Stomach smooth muscle (tissue), 2 donors: ENCODE measurements around the gene SLC7A4.
A peak's percentile ranks its signal among the peaks of the same experiment; 100 is the strongest.

Experiments used
- H3K27ac ChIP-seq: one replicate; pipeline ENCODE4 v1.7.0; 2013; ENCODE audit warnings: mild to moderate bottlenecking, low read length, inconsistent platforms
- H3K27me3 ChIP-seq, 2 donors: one replicate each; pipeline ENCODE4 v1.7.0; 2013; ENCODE audit warnings: low read length in 2 of 2; ENCODE audit not compliant: insufficient read depth in 2 of 2, control insufficient read depth in 1 of 2
- H3K36me3 ChIP-seq, 2 donors: one replicate each; pipeline ENCODE4 v1.7.0; 2013; ENCODE audit warnings: low read length in 2 of 2; ENCODE audit not compliant: control insufficient read depth in 2 of 2, insufficient read depth in 2 of 2
- H3K4me1 ChIP-seq: one replicate; pipeline ENCODE4 v1.7.0; 2013; ENCODE audit warnings: low read length; ENCODE audit not compliant: control insufficient read depth, insufficient read depth
- H3K4me3 ChIP-seq, 2 donors: one replicate each; pipeline ENCODE4 v1.7.0; 2013; ENCODE audit warnings: low read length in 2 of 2
- H3K9ac ChIP-seq, 2 donors: one replicate each; pipeline ENCODE4 v1.7.0; 2013; ENCODE audit warnings: low read length in 2 of 2, mild to moderate bottlenecking in 1 of 2
- H3K9me3 ChIP-seq, 2 donors: one replicate each; pipeline ENCODE4 v1.7.0; 2013; ENCODE audit warnings: low read length in 2 of 2; ENCODE audit not compliant: control insufficient read depth in 2 of 2
- donor health status: healthy.
- donor health status: Pancreatic carcinoma.

Gene SLC7A4

DNA sequence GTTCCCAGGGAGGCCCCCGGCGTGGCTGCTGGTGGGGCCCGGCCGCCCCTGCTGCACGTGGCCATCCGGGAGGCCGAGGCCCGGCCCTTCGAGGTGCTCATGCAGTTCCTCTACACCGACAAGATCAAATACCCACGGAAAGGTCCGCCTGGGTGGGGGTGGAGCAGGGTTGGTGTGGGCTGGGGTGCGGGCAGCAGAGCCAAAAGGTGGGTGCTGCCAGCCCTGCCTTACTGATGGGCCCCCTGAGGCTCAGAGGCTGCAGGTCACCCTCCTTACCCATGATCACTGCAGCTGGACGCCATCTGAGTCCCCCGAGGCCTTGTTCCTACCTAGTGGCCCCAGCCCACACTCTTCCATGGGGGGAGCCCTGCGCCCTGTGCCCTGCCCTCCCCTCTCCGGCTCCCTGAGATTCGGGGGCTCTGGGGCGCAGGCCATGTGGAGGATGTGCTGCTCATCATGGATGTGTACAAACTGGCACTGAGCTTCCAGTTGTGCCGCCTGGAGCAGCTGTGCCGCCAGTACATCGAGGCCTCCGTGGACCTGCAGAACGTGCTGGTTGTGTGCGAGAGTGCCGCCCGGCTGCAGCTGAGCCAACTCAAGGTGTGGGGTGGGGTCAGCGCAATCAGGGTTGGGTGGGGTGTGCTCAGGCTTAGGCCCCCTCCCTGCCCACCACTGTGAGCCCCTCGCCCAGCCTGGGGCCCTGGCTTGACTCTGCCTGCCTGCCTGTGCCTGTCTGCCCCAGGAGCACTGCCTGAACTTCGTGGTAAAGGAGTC is 38.0 kb downstream of the SLC7A4 start:
- H3K9me3 ChIP-seq, result no peaks in the 10 kb centered on the region
- H3K4me3 ChIP-seq, result no peak overlapping the region
- peaks cover 18 to 43% of the 10 kb centered on the region in 2 donors for H3K36me3 ChIP-seq
- no peak overlapping the region for H3K9ac ChIP-seq
- no peaks in the 10 kb centered on the region for H3K27me3 ChIP-seq
- peaks cover 3% of the 10 kb centered on the region for H3K4me1 ChIP-seq
- no peak overlapping the region for H3K27ac ChIP-seq

DNA sequence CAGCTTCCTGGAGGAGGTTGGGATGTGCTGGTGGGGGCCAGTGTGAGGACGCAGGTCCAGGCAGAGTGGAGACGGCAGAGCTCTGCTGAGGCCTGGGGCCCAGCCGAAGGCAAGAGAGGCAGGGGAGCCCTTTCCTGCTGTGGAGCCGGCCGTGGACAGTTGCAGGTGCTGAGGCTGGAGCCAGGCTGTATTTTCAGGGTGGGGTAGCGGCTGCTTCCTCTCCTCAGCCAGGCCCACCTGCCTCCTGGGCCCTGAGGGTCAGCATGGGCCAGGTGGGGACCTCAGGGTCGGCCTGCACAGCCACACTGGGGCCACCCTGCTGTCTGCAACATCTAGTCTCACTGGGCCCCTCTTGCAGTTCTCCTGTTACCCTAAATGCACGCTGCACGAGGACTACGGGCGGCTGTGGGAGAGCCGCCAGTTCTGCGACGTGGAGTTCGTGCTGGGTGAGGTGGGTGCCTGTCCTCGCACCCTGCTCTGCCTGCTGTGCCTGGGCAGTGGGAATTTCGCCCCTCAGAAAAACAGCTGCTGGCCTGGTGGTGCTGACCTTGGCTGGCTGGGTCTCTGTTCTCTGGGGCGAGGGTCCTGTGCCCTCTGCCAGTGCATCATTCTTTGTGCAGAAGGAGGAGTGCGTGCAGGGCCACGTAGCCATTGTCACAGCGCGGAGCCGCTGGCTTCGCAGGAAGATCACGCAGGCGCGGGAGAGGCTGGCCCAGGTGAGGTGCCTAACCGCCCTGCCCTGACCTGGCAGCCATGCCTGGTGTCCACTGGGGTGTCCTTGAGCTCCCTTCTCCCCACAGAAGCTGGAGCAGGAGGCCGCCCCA is 38.8 kb downstream of the SLC7A4 start:
- no peak overlapping the region for H3K27ac ChIP-seq
- H3K4me1 ChIP-seq, result peaks cover 3% of the 10 kb centered on the region
- H3K9ac ChIP-seq, result no peak overlapping the region
- H3K27me3 ChIP-seq, result no peaks in the 10 kb centered on the region
- H3K36me3 ChIP-seq, result peaks cover 16 to 42% of the 10 kb centered on the region in 2 donors
- H3K9me3 ChIP-seq, result no peaks in the 10 kb centered on the region
- no peak overlapping the region for H3K4me3 ChIP-seq

DNA sequence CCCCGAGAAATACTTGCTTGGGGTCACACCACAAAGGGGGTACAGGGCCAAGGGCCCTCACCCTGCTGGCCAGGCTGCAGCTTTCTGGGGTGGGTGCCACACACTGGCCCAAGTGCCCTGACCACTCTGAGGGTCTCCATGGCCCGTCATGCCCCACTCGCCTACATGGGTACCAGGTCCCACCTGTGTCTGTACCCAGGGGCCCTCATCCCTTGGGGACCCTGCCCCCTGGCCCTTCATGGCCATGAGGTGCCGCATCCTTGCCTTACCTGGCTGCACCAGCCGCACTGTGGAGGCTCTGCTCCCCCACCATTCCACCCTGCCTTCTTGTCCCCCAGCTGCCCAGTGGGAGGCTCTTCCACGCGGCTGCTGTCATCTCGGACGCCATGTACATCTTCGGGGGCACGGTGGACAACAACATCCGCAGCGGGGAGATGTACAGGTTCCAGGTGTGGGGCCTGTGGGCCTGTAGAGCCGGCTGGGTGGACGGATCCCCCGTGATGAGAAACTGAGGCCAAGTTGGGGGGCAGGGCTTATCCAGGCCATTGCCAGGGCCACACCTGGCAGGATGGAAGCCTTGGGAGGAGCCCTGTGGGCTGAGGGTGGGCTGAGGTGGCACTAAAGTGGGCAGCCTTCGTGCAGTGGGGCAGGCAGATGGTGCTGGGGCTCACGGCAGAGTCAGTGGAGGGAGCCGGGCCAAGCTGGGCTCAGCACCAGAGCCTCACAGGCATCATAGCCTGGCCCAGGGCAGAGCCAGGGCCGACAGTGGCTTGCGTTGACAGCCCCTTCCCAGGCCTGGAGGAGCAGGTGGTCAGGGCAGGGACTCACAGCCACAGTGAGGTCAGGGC is 39.7 kb downstream of the SLC7A4 start:
- H3K36me3 ChIP-seq, result peaks cover 17 to 48% of the 10 kb centered on the region in 2 donors

DNA sequence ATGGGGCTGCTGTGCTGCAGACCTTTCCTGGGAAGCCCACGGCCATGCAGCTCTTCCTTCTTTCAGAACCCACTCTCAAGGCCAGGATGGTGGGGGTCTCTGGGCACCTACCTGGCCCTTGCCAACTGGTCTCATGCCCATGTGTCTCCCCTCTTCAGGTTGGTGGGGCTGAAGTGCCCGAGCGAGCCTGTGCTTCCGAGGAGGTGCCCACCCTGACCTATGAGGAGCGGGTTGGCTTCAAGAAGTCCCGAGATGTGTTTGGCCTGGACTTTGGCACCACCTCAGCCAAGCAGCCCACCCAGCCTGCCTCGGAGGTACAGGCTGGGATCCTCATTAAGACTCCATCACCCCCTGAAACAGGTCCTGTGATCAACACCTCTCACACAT is 40.3 kb downstream of the SLC7A4 start:
- no peak overlapping the region for H3K4me3 ChIP-seq
- peaks cover 3% of the 10 kb centered on the region for H3K4me1 ChIP-seq
- no peaks in the 10 kb centered on the region for H3K27me3 ChIP-seq
- H3K27ac ChIP-seq, result no peak overlapping the region
- H3K9ac ChIP-seq, result no peak overlapping the region
- H3K9me3 ChIP-seq, result no peaks in the 10 kb centered on the region
- H3K36me3 ChIP-seq, result peaks cover 21 to 44% of the 10 kb centered on the region in 2 donors

More for the DNA sequence above, 39.7 kb downstream of the SLC7A4 start:
- no peaks in the 10 kb centered on the region for H3K9me3 ChIP-seq
- H3K4me1 ChIP-seq, result peaks cover 3% of the 10 kb centered on the region
- H3K9ac ChIP-seq, result no peak overlapping the region
- H3K27me3 ChIP-seq, result no peaks in the 10 kb centered on the region
- no peak overlapping the region for H3K4me3 ChIP-seq
- no peak overlapping the region for H3K27ac ChIP-seq

DNA sequence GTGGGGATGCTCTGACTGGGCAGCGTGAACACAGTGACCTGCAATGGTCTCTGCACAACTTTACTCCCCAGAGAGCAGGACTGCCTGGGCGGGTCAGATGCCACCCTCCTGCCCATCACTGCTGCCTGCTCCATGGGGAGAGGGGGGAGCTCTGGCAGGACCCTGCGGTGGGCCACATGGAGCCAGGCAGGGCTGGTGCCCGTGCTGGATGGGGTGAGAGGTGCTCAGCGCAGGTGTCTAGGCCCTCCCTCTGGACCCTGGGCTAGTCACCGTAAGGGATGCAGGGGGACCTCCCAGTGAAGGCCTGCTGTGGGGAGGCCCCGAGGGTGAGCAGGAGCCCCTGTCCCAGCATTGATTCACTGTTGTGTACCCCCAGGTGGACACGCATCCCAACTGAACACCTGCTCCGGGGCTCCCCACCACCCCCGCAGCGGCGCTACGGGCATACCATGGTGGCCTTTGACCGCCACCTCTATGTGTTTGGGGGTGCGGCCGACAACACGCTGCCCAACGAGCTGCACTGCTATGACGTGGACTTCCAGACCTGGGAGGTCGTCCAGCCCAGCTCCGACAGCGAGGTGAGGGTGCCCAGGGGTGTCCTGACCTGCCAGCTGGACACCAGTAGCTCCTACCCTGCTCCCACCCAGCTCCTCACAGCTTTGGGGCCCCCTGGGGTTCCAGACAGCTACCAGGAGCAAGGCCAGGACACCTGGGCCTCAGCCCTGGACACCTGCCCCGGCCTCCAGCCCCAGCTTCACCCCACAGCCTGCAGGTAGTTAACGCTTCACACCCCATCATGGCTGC is 40.9 kb downstream of the SLC7A4 start:
- Histone ChIP-seq H3K9ac (no peak overlapping the region), H3K27me3 (no peaks in the 10 kb centered on the region), H3K36me3 (peaks cover 21 to 41% of the 10 kb centered on the region in 2 donors), H3K9me3 (no peaks in the 10 kb centered on the region), H3K4me1 (peaks cover 3% of the 10 kb centered on the region), H3K4me3 (no peak overlapping the region), H3K27ac (no peak overlapping the region)

DNA sequence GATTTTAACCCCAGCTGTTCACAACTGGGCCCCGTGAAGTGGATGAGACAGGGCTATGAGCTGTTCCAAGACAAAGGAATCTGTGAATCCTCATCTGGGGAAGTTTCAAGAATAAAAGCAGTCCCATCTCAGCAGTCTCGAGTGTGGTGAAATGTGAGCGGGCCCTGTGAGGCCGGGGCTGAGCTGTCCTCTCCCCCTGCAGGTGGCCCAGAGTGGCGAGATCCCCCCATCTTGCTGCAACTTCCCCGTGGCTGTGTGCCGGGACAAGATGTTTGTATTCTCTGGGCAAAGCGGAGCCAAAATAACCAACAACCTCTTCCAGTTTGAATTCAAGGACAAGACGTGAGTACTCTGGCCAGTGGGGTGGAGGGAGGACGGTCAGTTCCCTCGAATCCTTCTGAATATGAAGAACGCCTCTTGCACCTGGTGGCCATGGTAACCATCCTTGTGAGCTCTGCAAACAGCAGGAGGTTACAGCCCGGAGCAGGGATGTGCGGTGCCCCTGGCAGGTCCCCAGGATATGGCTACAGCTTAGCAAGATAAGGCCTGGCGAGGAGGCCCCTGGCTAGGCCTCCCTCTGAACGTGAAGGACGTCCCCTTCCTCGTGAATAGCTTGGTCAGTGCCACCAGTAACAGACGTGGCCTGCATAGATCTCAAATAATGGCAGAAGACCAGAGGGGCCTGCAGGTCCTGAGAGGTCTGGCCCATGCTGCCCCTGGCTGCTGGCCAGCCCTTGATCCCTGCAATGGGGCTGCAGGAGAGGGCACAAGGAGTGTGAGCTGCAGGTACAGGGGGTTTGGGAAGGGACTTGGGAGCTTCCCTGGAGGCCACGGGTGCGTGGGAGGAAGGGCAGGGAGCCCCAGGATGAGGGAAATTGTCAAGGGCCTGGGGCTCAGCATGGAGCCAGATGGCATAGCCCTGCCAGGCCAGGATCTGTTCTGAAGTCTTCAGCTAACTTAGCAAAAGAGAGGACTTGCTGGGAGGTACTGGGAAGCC is 41.9 kb downstream of the SLC7A4 start:
- Histone ChIP-seq H3K27me3 (no peaks in the 10 kb centered on the region), H3K9ac (no peak overlapping the region), H3K36me3 (peaks cover 24 to 46% of the 10 kb centered on the region in 2 donors), H3K4me1 (peaks cover 3% of the 10 kb centered on the region), H3K4me3 (no peak overlapping the region), H3K27ac (no peak overlapping the region), H3K9me3 (no peaks in the 10 kb centered on the region)

DNA sequence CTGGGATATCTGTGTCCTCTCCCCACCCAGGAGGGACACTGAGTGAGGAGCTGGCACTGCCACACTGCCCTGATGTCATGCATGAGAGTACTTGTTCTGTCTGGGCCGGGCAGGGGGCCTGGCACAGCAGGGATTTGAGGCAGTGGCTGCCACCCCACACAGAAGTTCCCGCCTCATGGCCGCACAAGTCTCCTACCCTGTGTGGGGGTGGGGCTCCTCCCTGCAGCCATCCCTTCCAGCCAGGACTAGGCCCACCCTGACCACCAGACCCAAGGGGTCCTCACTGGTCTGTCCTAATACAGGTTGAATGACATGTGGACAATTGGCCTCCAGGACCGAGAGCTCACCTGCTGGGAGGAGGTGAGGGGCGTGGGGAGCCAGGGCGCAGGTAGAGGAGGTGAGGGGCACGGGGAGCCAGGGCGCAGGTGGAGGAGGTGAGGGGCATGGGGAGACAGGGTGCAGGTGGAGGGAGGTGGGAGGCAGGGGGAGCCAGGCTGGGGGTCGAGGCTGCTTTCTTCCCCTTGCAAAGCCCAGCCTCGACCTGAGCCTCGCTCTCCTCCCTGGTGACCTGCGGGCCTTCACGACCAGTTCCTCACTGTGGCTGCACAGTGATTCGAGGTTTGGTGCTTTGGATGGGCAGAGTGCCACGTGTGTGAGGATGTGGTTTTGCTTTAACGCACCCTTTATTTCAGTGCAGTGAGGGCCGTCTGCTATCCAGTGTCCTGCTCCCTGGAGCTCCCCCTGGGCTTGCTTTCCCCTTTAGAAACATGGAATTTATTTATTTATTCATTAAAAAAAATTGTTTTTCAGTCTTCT is 42.8 kb downstream of the SLC7A4 start:
- H3K36me3 ChIP-seq, result peaks cover 20 to 42% of the 10 kb centered on the region in 2 donors
- no peak overlapping the region for H3K27ac ChIP-seq

DNA sequence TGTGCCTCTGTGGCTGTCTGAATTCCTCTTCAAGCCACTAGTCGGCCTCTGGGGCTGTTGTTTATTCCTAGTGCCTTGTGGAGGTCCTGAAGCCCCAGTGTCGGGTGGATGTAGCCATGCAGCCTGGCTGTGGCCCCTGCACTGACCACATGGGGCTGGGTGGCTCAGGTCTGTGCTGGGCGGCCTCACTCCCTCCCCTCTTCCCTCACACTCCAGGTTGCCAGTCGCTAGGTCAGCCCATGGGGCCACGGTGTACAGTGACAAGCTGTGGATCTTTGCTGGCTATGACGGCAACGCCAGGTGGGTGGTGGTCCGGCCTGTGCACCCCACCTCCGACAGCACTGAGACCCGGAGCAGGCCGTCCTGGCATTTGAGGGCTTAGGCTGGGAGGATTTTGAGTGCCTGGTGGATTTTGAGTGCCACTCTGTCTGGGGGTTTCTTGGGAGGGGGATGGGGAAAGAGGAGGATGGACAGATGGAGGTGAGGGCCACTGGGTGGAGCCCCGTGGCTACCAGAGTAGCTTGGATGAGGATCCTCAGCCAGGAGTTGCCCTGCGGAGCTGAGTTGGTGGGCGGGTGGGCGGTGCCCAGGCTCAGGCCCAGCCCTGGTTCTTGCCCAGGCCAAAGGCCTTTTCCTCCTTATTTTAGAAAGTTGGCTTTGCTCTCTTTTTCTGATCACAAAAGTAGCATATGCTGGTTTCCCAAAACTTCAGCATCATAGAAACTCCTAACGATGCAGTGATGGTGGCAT is 43.6 kb downstream of the SLC7A4 start:
- Histone ChIP-seq H3K9ac (peak overlapping the region in 1 of 2 donors; percentile 13), H3K4me1 (peaks cover 6% of the 10 kb centered on the region), H3K9me3 (no peaks in the 10 kb centered on the region), H3K4me3 (no peak overlapping the region), H3K27ac (no peak overlapping the region), H3K27me3 (no peaks in the 10 kb centered on the region), H3K36me3 (peaks cover 26 to 43% of the 10 kb centered on the region in 2 donors)

More for the DNA sequence above, 42.8 kb downstream of the SLC7A4 start:
- Histone ChIP-seq H3K9me3 (no peaks in the 10 kb centered on the region), H3K9ac (no peak overlapping the region), H3K4me1 (peaks cover 3% of the 10 kb centered on the region), H3K4me3 (no peak overlapping the region), H3K27me3 (no peaks in the 10 kb centered on the region)
